ENCODE measurements around the gene PARP12.

GRCh38 chr7:139999516-139999915 is 63.2 kb downstream of the PARP12 start:
- TF ChIP-seq CTCF (IDR thresholded peaks at IDR 0.05), result no peak
- no peak for TF ChIP-seq POLR2A (IDR thresholded peaks at IDR 0.05)
